ENCODE results near the gene SLC43A2. TPM values are rescaled to one million over a fixed set of nuclear protein-coding genes. Genes with fewer than 3 reads are reported as not detected.

SLC43A2 gene
- total RNA-seq, 1 experiment from 2014 or later, result 12.9 TPM

- Histone ChIP-seq H3K14ac (ENCODE audit: insufficient read depth, low read length) (no peak overlapping the region), H4K20me1 (ENCODE audit: control insufficient read depth, insufficient read depth, insufficient read length) (no peaks in the 10 kb centered on the region), H3K56ac (ENCODE audit: insufficient read length, low read depth, low read length) (no peak overlapping the region), H2BK120ac (ENCODE audit: low read depth, low read length, poor library complexity, severe bottlenecking) (no peak overlapping the region), H3K9ac (ENCODE audit: extremely low read depth, insufficient read length, low read length) (no peak overlapping the region), H3K4me2 (ENCODE audit: insufficient read depth, insufficient read length, low read length) (no peak overlapping the region), H3K4me1 (ENCODE audit: insufficient read depth, low read length) (no peaks in the 10 kb centered on the region), H3K4ac (ENCODE audit: low read depth, low read length) (no peak overlapping the region), H3K79me1 (ENCODE audit: insufficient read depth, low read depth, low read length, poor library complexity, severe bottlenecking) (no peaks in the 10 kb centered on the region), H3K27me3 (ENCODE audit: insufficient read depth, low read length) (no peaks in the 10 kb centered on the region), H4K5ac (ENCODE audit: insufficient read length, low read depth, low read length) (no peak overlapping the region), H4K8ac (replicated peaks; ENCODE audit: insufficient read length, low read depth, low read length) (no peak overlapping the region), H3T11ph (ENCODE audit: low read length) (no peak overlapping the region), H3K9me3 (ENCODE audit: control insufficient read depth, low read depth, low read length) (no peaks in the 10 kb centered on the region), H4K91ac (ENCODE audit: insufficient read length, low read depth, low read length) (no peak overlapping the region), H2BK5ac (ENCODE audit: insufficient read length, low read length) (no peak overlapping the region), H2BK12ac (ENCODE audit: insufficient read length, low read depth, low read length) (no peak overlapping the region), H3K79me2 (ENCODE audit: insufficient read depth, low read length) (no peaks in the 10 kb centered on the region), H2BK20ac (ENCODE audit: low read depth, low read length, poor library complexity, severe bottlenecking) (no peak overlapping the region), H2AK5ac (ENCODE audit: insufficient read length, low read length) (no peak overlapping the region), H3K23me2 (ENCODE audit: insufficient read length, low read depth, low read length, poor library complexity, severe bottlenecking) (peaks cover 6% of the 10 kb centered on the region), H2BK15ac (ENCODE audit: low read depth, low read length) (no peak overlapping the region), H3K27ac (ENCODE audit: insufficient read length, low read depth, low read length) (no peak overlapping the region), H3K23ac (ENCODE audit: insufficient read length, low read depth, low read length) (no peak overlapping the region), H2AFZ (ENCODE audit: low read length) (no peak overlapping the region), H3K18ac (ENCODE audit: insufficient read length, low read depth, low read length) (no peak overlapping the region)
- Mint-ChIP-seq H3K27ac (no peak overlapping the region; a peak in 1 of 7 replicates), H3K27me3 (ENCODE audit: low read depth) (no peaks in the 10 kb centered on the region), H3K9me3 (no peaks in the 10 kb centered on the region), H3K4me3 (no peak overlapping the region), H3K4me1 (peaks cover 2 to 4% of the 10 kb centered on the region in 2 experiments; a peak in 2 of 4 replicates), H3K36me3 (ENCODE audit: insufficient read depth in 1 of 3, low read depth in 3 of 3) (peaks cover 2 to 29% (median 18%) of the 10 kb centered on the region in 3 experiments; a peak in 6 of 7 replicates)
- TF ChIP-seq, protein P1, sequence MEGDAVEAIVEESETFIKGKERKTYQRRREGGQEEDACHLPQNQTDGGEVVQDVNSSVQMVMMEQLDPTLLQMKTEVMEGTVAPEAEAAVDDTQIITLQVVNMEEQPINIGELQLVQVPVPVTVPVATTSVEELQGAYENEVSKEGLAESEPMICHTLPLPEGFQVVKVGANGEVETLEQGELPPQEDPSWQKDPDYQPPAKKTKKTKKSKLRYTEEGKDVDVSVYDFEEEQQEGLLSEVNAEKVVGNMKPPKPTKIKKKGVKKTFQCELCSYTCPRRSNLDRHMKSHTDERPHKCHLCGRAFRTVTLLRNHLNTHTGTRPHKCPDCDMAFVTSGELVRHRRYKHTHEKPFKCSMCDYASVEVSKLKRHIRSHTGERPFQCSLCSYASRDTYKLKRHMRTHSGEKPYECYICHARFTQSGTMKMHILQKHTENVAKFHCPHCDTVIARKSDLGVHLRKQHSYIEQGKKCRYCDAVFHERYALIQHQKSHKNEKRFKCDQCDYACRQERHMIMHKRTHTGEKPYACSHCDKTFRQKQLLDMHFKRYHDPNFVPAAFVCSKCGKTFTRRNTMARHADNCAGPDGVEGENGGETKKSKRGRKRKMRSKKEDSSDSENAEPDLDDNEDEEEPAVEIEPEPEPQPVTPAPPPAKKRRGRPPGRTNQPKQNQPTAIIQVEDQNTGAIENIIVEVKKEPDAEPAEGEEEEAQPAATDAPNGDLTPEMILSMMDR (conservative IDR thresholded peaks at IDR 0.05), result no peak
- WGBS (ENCODE audit: extremely low coverage, insufficient read length, low lambda C conversion rate), result no CpG with 5 or more reads among the region's 10 CpGs
- DNase-seq, result no peak
These were observed 107.5 kb downstream of the SLC43A2 start for GRCh38 chr17:1521086-1521640.

Data from H9 (cell line).